PC-3 (cell line): ENCODE measurements around the gene FLRT1.

Source experiments
- EZH2 ChIP-seq: fragments of 300-600 bp; sonication (generic); IDR thresholded peaks from one replicate; pipeline ENCODE4 v1.6.1; 2017; ENCODE audit warnings: antibody characterized with exemption, mild to moderate bottlenecking, low read length; ENCODE audit not compliant: unreplicated experiment
- EZH2phosphoT487 ChIP-seq: fragments of 300-600 bp; sonication (generic); IDR thresholded peaks from 2 replicates; pipeline ENCODE4 v1.6.1; 2018; ENCODE audit warnings: mild to moderate bottlenecking, antibody characterized with exemption, low read length, borderline replicate concordance
- TF ChIP-seq, protein P1 (sequence below): fragments of 300-600 bp; sonication (generic); conservative IDR thresholded peaks from 2 replicates; pipeline ENCODE4 v1.5.1; 2017; ENCODE audit warnings: antibody characterized with exemption, low read depth, mild to moderate bottlenecking, low read length

- TF ChIP-seq, protein P1, sequence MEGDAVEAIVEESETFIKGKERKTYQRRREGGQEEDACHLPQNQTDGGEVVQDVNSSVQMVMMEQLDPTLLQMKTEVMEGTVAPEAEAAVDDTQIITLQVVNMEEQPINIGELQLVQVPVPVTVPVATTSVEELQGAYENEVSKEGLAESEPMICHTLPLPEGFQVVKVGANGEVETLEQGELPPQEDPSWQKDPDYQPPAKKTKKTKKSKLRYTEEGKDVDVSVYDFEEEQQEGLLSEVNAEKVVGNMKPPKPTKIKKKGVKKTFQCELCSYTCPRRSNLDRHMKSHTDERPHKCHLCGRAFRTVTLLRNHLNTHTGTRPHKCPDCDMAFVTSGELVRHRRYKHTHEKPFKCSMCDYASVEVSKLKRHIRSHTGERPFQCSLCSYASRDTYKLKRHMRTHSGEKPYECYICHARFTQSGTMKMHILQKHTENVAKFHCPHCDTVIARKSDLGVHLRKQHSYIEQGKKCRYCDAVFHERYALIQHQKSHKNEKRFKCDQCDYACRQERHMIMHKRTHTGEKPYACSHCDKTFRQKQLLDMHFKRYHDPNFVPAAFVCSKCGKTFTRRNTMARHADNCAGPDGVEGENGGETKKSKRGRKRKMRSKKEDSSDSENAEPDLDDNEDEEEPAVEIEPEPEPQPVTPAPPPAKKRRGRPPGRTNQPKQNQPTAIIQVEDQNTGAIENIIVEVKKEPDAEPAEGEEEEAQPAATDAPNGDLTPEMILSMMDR = no peak
- TF ChIP-seq EZH2 = no peak
- no peak for TF ChIP-seq EZH2phosphoT487
Measured at GRCh38 chr11:64014356-64014755, 21.4 kb upstream of the FLRT1 start.
